SJCRH30 (cell line): ENCODE results near the gene GRIK4. TPM values are rescaled to one million over a fixed set of nuclear protein-coding genes. Genes with fewer than 3 reads are reported as not detected.
A peak's percentile ranks its signal among the peaks of the same experiment; 100 is the strongest.

Experiments used
- DNase-seq, 2 experiments: peaks; one replicate each; pipeline ENCODE4 v3.0.0-alpha.2; 2015 to 2020
- H3K27ac ChIP-seq: fragments of 250-450 bp; sonication (Bioruptor Pico); 2 replicates; pipeline ENCODE4 v1.5.1; 2020; ENCODE audit warnings: mild to moderate bottlenecking, moderate library complexity
- H3K27me3 ChIP-seq: fragments of 250-450 bp; sonication (Bioruptor Pico); 2 replicates; pipeline ENCODE4 v1.5.1; 2020; ENCODE audit warnings: mild to moderate bottlenecking, moderate library complexity
- H3K36me3 ChIP-seq: fragments of 250-450 bp; sonication (Bioruptor Pico); 2 replicates; pipeline ENCODE4 v1.5.1; 2020; ENCODE audit warnings: mild to moderate bottlenecking, moderate library complexity
- H3K4me1 ChIP-seq: fragments of 250-450 bp; sonication (Bioruptor Pico); 2 replicates; pipeline ENCODE4 v1.5.1; 2020; ENCODE audit warnings: mild to moderate bottlenecking, moderate library complexity
- H3K4me3 ChIP-seq: fragments of 250-450 bp; sonication (Bioruptor Pico); 2 replicates; pipeline ENCODE4 v1.5.1; 2020; ENCODE audit warnings: mild to moderate bottlenecking, moderate library complexity
- H3K9me3 ChIP-seq: fragments of 250-450 bp; sonication (Bioruptor Pico); replicated peaks from 2 replicates; pipeline ENCODE4 v1.5.1; 2020; ENCODE audit warnings: mild to moderate bottlenecking, moderate library complexity
- total RNA-seq: library from RNA; depleted of rRNA; stranded (reverse); fragments of >200 nt; shearing (Covaris generic); gene quantifications from 2 replicates; pipeline ENCODE4 v1.2.3, GENCODE V29; 2014

GRIK4 gene
- total RNA-seq, 1 experiment from 2014 or later = not detected

GRCh38 chr11:120648771-120649170 is 137.2 kb downstream of the GRIK4 start:
- Histone ChIP-seq H3K9me3 (no peaks in the 10 kb centered on the region), H3K27ac (no peak overlapping the region), H3K27me3 (no peaks in the 10 kb centered on the region), H3K36me3 (no peaks in the 10 kb centered on the region), H3K4me3 (no peak overlapping the region), H3K4me1 (no peaks in the 10 kb centered on the region)
- no peak for DNase-seq

DNA sequence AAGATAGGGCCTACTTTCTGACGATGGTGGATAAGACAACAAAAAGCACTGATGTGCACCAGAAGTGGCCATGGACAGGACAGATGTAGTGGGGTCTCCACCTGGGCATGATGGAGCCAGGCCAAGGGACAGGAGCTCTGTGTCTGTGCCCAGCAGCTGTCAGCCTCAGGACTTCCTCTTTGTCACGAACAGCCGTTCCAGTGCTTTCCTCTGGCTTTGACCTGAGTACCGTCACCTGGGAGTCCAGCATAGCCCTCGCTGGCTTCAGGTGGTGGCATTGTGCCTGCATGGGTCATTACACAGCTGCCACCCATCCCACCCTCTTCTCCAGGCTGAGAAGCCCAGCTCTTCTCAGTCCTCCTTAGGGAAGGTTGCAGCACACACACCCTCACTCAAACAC is 137.8 kb downstream of the GRIK4 start:
- no peak overlapping the region for H3K27ac ChIP-seq
- no peaks in the 10 kb centered on the region for H3K4me1 ChIP-seq
- DNase-seq = no peak
- no peaks in the 10 kb centered on the region for H3K9me3 ChIP-seq
- H3K4me3 ChIP-seq = no peak overlapping the region
- no peaks in the 10 kb centered on the region for H3K36me3 ChIP-seq
- no peaks in the 10 kb centered on the region for H3K27me3 ChIP-seq

DNA sequence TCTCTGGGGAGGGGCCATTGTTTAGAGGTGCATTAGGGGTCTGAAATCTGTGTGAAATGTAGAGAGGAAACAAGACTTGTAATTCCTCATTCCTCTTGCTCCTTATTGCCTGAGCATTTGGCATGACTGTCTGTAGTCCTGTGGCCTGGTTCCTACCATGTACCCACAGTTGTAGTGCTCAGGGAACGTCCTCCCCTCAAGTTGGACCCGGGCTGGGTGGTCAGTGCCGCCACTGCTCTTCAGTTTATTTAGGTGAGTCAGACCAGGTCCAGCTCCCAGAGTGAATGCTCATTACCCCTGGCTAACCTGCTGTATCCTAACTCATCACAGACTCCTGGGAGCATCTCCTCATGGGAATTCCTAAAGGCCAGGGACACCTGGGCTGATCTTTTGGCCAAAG is 139.8 kb downstream of the GRIK4 start:
- no peaks in the 10 kb centered on the region for H3K9me3 ChIP-seq

DNA sequence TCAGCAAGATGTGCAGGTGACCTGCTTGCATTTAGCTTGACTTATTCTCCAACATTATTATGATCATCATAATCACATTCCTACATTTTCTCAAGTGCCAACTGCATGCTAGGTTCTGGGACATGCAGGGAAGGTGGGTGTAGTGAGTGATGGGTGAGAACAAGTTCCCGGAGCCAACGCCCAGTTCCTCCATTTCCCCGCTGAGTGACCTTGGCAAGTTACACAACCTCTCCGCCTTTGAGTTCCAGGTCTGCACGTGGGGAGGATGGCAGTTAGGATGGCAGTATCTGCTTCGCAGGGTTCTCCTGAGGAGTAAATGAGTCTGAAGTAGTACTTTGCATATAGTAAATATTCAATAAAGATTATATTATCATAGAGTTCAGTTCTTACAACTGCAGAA is 140.3 kb downstream of the GRIK4 start:
- H3K9me3 ChIP-seq = no peaks in the 10 kb centered on the region
- no peaks in the 10 kb centered on the region for H3K36me3 ChIP-seq
- no peak for DNase-seq
- no peaks in the 10 kb centered on the region for H3K27me3 ChIP-seq
- no peak overlapping the region for H3K4me3 ChIP-seq
- no peak overlapping the region for H3K27ac ChIP-seq
- H3K4me1 ChIP-seq = no peaks in the 10 kb centered on the region

More for the DNA sequence above, 139.8 kb downstream of the GRIK4 start:
- H3K36me3 ChIP-seq = no peaks in the 10 kb centered on the region
- H3K4me1 ChIP-seq = no peaks in the 10 kb centered on the region
- H3K27ac ChIP-seq = no peak overlapping the region
- no peak for DNase-seq
- H3K4me3 ChIP-seq = no peak overlapping the region
- H3K27me3 ChIP-seq = no peaks in the 10 kb centered on the region

DNA sequence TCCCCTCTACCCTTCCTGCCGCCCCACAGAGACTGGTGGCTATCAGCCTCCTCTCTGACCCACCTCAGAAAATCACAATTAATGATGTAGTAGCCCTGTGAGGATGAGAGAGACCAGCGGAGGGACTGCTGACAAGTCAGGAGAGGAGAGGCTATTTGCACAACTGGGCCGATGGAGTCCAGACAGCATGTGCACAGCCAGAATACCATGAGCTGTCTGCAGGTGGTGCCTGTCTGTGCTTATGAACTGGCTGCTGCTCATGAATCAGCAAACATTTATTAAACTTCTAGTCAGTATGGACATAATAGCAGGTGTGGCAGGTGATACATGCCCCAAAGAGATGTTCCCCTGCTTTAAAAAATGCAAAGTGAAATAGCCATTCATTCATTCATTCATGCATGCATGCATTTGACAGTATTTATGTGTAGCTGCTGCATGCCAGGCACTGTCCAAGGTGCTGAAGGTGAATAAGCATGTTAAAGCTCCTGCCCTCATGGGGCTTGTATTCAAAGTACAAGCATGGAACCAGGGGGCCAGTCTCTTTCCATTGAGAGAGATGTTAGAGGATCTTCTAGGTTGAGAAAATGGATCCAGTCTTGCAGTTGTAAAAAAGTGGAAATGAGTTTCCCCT is 141.3 kb downstream of the GRIK4 start:
- Histone ChIP-seq H3K27me3 (no peaks in the 10 kb centered on the region), H3K36me3 (no peaks in the 10 kb centered on the region)

DNA sequence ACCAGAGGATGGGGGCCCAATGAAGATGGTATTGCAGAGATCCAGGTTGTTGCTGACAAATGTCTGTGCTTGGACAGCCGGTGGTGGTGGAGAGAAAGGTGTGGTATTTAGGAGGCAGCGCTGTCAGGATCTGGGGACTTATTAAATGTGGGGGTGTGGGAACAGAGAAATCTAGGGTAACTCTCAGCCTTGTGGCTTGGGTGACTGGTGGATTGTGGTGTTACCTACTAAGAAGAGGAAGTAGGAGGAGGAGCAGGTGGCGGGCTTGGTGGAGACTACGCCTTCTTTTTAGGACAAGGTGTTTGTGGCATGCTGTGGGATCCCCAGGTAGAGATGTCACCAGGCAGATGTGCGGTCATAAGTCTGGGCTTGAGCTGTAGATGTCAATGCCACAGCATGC is 144.0 kb downstream of the GRIK4 start:
- Histone ChIP-seq H3K4me3 (no peak overlapping the region), H3K9me3 (no peaks in the 10 kb centered on the region), H3K27ac (no peak overlapping the region), H3K4me1 (no peaks in the 10 kb centered on the region), H3K27me3 (no peaks in the 10 kb centered on the region), H3K36me3 (no peaks in the 10 kb centered on the region)
- DNase-seq = no peak

More for the DNA sequence above, 141.3 kb downstream of the GRIK4 start:
- no peaks in the 10 kb centered on the region for H3K4me1 ChIP-seq
- H3K9me3 ChIP-seq = no peaks in the 10 kb centered on the region
- H3K27ac ChIP-seq = no peak overlapping the region
- peak; percentile 9 to 25 for DNase-seq
- H3K4me3 ChIP-seq = no peak overlapping the region

DNA sequence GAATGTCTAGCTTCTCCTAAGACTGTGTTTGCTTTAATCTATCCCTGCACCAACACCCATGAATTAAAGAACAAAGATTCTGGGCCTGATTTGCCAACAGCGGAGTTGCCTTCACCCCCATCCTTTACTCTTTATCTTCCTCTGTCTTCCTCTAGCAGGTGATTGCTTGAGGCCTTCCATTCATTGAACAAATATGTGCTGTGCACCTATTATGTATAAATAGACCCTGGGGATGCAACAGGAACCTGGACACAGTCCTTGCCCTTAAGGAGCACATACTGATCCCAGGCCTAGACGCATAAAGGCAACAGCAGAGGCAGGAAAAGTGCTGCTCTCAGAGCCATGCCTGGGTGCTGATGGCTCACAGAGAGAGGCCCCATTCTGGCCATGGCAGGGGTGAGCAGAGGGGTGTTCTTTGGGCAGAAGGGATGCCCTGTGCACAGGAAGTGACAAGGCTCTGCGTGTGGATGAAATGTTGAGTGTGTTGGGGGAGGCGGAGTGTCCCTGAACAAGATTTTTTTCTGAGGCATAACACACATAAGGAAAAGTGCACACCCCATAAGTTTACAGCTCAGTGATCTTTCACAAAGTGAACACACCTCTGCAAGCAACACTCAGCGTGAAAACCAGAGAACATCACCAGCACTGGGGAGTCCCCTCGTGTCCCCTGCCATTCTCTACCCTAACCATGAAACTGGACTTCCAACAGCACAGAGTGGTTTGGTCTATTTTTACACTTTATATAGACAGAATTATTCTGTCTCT is 145.9 kb downstream of the GRIK4 start:
- H3K4me3 ChIP-seq = no peak overlapping the region
- H3K27ac ChIP-seq = no peak overlapping the region
- H3K27me3 ChIP-seq = no peaks in the 10 kb centered on the region
- H3K36me3 ChIP-seq = no peaks in the 10 kb centered on the region
- H3K4me1 ChIP-seq = no peaks in the 10 kb centered on the region
- no peaks in the 10 kb centered on the region for H3K9me3 ChIP-seq
- no peak for DNase-seq

GRCh38 chr11:120658071-120658423 is 146.5 kb downstream of the GRIK4 start:
- no peak for DNase-seq
- no peaks in the 10 kb centered on the region for H3K36me3 ChIP-seq
- no peak overlapping the region for H3K4me3 ChIP-seq
- no peaks in the 10 kb centered on the region for H3K4me1 ChIP-seq
- H3K27ac ChIP-seq = no peak overlapping the region
- no peaks in the 10 kb centered on the region for H3K9me3 ChIP-seq
- no peaks in the 10 kb centered on the region for H3K27me3 ChIP-seq

- Histone ChIP-seq H3K27me3 (no peaks in the 10 kb centered on the region), H3K4me1 (no peaks in the 10 kb centered on the region), H3K27ac (no peak overlapping the region), H3K4me3 (no peak overlapping the region), H3K9me3 (no peaks in the 10 kb centered on the region), H3K36me3 (no peaks in the 10 kb centered on the region)
- DNase-seq = no peak
Observed at GRCh38 chr11:120659076-120659475, 147.5 kb downstream of the GRIK4 start.

GRCh38 chr11:120660024-120660565 is 148.5 kb downstream of the GRIK4 start:
- H3K27me3 ChIP-seq = no peaks in the 10 kb centered on the region
- DNase-seq = peak; percentile 11 to 26

GRCh38 chr11:120662071-120662676 is 150.6 kb downstream of the GRIK4 start:
- DNase-seq = no peak
- no peaks in the 10 kb centered on the region for H3K27me3 ChIP-seq
- no peak overlapping the region for H3K4me3 ChIP-seq
- no peak overlapping the region for H3K27ac ChIP-seq
- H3K4me1 ChIP-seq = no peaks in the 10 kb centered on the region
- H3K36me3 ChIP-seq = no peaks in the 10 kb centered on the region
- no peaks in the 10 kb centered on the region for H3K9me3 ChIP-seq

More at GRCh38 chr11:120660024-120660565, 148.5 kb downstream of the GRIK4 start:
- H3K4me1 ChIP-seq = no peaks in the 10 kb centered on the region
- H3K4me3 ChIP-seq = no peak overlapping the region
- H3K9me3 ChIP-seq = no peaks in the 10 kb centered on the region
- H3K36me3 ChIP-seq = no peaks in the 10 kb centered on the region
- no peak overlapping the region for H3K27ac ChIP-seq

DNA sequence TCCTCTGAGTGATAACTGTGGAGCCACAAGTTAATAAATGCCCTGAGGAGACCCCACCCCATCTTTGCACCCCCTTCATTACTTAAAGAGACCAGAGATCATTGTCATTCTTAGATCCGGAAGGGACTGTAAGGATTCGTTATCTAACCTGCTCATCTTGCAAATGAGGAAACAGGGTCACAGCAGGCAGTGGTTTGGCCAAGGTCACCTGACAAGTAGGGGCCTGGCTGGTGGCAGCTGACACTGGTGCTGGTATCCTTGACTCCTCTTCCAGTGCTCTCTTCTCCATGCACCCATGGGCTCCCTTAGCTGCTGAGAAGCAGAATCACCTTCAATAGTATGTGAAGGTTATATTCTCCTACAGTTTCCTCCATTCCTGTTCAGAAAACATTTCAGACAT is 151.6 kb downstream of the GRIK4 start:
- Histone ChIP-seq H3K9me3 (no peaks in the 10 kb centered on the region), H3K4me1 (no peaks in the 10 kb centered on the region), H3K27me3 (no peaks in the 10 kb centered on the region), H3K4me3 (no peak overlapping the region), H3K36me3 (no peaks in the 10 kb centered on the region), H3K27ac (no peak overlapping the region)
- DNase-seq = no peak

GRCh38 chr11:120666121-120666639 is 154.6 kb downstream of the GRIK4 start:
- Histone ChIP-seq H3K27ac (no peak overlapping the region), H3K9me3 (no peaks in the 10 kb centered on the region), H3K27me3 (no peaks in the 10 kb centered on the region), H3K36me3 (no peaks in the 10 kb centered on the region), H3K4me3 (no peak overlapping the region), H3K4me1 (no peaks in the 10 kb centered on the region)
- no peak for DNase-seq

GRCh38 chr11:120667281-120667680 is 155.7 kb downstream of the GRIK4 start:
- Histone ChIP-seq H3K9me3 (no peaks in the 10 kb centered on the region), H3K27ac (no peak overlapping the region), H3K4me1 (no peaks in the 10 kb centered on the region), H3K27me3 (no peaks in the 10 kb centered on the region), H3K4me3 (no peak overlapping the region), H3K36me3 (no peaks in the 10 kb centered on the region)
- no peak for DNase-seq

GRCh38 chr11:120667934-120668333 is 156.4 kb downstream of the GRIK4 start:
- H3K4me1 ChIP-seq = no peaks in the 10 kb centered on the region
- DNase-seq = no peak
- H3K27ac ChIP-seq = no peak overlapping the region
- H3K9me3 ChIP-seq = no peaks in the 10 kb centered on the region
- H3K27me3 ChIP-seq = no peaks in the 10 kb centered on the region
- H3K36me3 ChIP-seq = no peaks in the 10 kb centered on the region
- no peak overlapping the region for H3K4me3 ChIP-seq
